ENCODE measurements around the gene KAT8.
"Not testable (repeated sequence)": the region's sequence is repeated elsewhere in the genome, so short reads cannot be mapped to it uniquely, and the experiment has no call there.

The KAT8 gene

DNA sequence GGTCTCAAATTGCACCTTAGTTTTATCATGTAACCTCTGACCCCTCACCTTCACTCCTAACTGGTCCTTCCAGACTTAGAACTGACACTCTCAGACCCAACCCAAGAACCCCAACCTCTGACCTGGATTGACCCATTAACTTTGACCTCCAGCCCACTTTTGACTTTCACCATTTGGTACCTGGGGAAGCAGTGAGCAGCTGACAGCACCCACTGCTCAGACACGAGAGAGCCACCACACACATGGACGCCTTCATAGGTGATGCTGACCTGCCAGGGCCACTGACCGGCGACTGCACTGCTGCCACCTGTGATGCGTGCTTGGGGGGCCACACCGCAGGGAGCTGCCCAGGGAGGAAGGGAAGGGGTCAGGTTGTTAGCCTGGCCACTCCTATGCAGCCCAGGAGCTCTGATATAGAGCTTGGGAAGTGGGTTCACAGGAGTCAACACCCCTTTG, 15.6 kb downstream of the KAT8 start:
- no peak for DNase-seq

DNA sequence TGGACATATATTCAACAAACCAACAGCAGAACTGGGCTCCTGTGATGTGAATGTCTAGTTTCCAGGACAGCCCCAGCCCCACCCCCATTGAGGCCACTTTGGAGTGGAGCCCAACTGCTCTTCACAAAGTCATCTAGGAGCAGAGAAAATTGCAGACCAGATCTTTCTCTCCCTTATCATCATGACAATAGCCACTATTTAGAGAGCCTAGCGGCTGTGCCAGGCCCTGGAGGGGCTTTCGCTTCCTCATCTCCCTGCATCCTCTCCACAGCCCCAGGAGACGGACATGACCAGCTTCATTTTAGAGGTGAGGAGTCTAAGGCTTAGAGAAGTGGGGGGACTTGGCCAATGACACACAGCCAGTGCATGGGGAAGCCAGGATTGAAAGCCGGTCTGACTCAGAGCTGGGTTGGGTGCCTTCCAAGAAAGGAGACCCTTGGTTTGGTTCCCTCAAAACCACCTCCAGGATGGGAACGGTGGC, 16.7 kb downstream of the KAT8 start:
- no peak for DNase-seq

- no peak for DNase-seq
These were observed 17.4 kb downstream of the KAT8 start for GRCh38 chr16:31134625-31135534.

DNA sequence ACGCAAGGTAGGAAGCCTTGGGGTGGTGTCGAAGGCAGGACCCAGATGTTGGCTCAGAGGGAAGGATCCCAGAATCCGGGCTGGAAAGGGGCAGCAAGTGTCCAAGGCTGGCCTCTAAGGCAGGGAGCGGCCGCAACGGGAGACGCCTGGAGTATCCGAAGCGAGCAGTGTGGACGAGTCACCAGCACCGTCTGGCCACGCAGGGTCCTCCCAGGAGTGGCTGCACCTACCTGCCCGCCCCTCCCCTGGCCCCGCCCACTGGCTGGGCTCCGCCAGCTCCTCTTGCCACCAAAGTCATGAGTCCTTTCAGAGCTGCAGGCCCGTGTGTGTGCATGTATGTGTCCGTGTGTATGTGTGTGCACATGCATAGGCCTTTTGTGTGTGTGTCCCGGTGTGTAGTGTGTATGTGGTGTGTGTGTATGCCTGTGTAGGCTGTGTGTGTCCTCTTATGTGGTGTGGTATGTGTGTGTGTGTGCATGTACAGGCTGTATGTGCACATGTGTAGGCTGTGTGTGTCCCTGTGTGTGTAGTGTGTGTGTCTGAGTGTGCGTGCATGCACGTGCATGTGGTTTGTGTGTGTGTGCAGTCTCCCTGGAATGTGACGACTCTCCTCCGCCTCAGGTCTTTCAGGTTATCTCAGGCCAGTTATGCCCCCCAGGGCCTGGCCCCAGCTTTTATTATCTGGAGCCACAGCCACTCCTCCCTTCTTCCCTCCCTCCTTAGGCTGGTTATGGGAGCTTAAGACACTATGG, 18.2 kb downstream of the KAT8 start, which contains the start of gene PRSS8:
Gene PRSS8, minus strand, starts transcription at position 193 of the 752 bp plus-strand sequence. CDS start 229 bp downstream, outside the sequence.
- DNase-seq, result no peak

DNA sequence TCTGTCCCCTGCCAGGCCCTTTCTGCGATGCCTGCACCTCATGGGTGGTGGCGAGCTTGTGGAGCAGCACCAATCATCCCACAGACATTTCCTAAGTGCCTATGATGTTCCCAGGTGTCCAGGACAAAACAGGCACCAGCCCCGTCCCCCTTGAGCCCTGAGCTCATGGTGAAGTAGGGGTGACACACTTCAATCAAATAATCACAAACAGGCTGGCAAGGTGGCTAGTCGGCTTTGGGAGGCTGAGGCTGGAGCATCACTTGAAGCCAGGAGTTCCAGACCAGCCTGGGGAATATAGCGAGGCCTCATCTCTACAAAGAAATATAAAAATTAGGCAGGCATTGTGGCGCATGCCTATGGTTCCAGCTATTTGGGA, 18.8 kb downstream of the KAT8 start:
- DNase-seq, result no peak

DNA sequence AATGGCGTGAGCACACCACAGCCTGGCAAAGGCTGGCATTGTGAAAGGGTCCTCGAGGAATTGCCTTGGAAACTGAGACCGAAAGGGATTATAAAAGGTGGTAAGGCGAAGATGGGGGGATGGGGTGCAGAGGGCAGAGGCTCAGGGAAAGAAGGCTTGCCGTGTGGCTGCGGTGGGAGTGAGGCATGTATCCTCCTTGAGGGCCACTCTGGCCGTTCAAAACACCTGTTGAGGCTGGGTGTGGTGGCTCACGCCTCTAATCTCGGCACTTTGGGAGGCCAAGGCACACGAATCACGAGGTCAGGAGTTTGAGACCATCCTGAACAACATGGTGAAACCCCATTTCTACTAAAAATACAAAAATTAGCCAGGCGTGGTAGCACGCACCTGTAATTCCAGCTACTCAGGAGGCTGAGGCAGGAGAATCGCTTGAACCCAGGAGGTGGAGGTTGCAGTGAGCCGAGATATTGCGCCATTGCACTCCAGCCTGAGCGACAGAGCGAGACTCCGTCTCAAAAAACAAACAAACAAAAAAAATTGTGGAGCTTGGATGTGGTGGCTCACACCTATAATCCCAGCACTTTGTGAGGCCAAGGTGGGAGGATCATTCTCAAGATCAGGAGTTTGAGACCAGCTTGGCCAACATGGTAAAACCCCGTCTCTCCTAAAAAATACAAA, 19.5 kb downstream of the KAT8 start:
- DNase-seq, result not testable (repeated sequence)

DNA sequence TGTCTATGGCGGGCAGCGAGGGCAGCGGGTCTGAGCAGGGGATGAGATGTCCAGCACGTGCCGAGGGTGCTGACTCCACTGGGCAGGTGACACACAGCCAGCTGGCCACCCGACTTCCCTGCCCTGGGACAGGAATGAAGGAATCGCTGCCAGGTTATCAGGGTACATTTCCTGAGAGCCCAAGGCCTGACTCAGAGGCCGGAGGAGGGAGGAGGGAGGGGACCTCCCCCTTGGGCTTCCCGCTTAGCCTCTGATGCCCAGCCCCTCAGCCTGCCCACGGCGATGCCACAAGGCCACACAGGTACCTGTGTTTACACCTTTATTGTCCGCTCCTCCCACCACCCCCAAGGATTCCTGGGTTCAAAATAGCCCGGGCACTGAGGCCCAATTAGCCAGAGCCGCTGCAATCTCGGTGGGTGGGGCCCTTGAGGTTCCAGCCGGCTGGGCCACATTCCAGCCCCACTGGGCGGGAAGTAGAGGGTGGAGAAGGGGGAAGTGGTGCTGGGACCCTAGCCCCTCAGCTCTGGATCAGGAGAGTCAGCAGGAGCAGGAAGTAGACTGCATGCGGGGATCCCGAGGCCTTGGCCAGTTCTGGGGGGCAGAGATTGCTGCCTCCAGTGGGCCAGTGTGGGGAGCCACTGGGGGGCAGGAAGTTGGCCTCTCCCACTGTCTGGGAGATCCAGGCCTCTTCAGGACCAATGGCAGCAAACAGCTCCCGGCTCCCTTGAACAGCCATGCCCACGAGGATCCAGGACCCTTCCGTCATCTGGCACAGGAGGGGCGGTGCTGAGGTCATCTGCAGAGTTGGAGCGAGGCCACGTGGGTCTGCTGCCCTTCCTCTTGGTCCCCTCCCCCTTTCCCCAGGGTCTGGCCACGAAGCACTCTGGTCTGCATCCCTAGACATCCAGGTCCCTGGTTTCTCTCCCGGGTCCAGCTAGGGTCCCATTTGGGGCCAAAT, 21.4 kb downstream of the KAT8 start:
- no peak for DNase-seq

DNA sequence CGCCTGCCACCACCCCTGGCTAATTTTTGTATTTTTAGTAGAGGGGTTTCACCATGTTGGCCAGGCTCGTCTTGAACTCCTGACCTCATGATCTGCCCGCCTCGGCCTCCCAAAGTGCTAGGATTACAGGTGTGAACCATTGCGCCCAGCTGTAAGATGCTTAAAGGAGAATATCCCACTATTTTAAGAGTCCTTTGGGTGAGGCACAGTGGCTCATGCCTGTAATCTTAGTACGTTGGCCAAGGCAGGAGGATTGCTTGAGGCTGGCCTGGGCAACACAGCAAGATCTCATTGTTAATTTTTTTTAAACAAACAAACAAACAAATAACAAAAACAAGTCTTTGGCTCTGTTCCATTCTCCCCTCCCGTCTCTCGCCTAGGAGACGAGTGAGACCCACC, 23.6 kb downstream of the KAT8 start:
- not testable (repeated sequence) for DNase-seq

DNA sequence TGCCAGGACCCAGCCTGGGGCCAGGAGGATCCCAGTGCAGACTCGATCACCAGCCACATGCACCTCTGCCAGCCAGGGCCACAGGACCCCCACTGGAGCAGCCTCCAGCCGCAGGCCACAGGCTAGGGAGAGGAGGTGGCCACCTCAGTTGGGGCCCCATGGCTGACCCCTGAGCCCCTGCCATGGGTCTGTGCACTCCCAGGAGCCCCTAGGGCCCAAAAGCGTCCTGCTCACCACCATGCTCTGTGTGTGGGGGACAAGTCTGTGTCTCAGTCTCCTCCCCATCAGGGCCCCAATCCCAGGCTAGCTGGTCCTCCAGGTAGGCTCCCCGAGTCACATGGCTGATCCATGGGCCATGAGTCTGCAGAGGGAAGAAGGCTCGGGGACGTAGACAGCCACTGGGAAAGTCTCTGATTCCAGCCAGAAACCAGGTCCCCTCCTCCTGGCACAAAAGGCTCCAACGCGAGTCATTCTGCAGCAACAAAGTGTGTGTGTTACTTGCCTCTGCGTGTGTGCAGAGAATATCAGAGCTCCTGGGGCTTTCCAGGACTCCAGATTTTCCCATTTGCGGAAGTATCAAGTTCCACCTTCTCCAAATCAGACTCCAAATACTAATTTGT, 24.1 kb downstream of the KAT8 start:
- no peak for DNase-seq

- DNase-seq, result peak; percentile 93
These were observed 24.9 kb downstream of the KAT8 start for GRCh38 chr16:31142109-31143010.

DNA sequence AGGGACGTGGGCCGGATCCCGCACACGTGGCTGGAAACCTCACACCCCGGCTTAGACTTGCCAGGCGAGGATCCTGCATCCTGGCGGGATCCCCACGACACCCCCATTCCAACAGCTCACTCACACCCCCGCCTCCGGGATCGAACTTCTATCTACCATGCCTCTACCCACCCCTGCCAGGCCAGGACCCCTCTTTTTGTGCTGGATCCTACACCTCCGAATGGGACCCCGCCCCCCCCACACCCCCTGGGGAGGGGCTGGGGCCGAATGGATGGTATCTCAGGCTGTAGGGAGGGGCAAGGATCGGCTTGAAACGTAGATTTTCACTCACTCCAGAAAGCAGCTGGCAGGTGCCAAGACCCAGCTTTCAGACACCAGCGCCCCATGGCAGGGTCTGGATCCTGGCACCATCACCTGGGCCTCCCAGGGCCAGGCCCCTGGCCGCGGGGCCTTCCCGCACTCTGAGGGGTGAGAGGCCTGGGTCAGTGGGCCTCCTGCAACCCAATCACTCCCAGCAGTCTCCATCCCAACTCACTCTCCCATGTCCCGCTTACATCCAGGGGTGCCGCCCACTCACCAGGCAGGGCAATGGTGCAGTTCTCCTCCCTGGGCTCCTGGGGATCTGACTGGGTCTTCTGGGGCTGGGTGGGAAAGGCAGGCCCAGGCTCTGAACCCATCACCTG, 25.7 kb downstream of the KAT8 start:
- DNase-seq, result no peak

DNA sequence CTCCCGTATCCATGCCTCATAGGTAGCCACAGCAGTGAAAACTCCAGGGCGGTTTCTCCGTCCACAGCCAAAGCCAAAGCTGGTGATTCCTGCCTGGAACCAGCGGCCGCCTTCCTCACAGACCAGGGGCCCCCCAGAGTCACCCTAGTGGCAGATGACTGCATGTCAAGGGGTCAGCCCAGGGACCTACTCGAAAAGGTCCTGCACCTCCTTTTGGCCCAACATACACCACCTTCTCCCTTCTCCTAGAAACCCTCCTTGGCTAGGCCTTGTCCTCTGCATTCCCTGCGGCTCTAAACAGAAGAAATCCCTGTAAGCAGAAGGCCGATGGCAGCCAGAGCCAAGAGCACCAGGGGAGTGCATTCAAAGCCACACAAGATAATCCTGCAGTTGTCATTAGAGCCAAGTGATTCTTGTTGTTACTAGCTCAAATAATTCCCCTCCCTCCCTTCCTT, 26.3 kb downstream of the KAT8 start:
- no peak for DNase-seq

GRCh38 chr16:31144418-31144817, 27.0 kb downstream of the KAT8 start:
- DNase-seq, result not testable (repeated sequence)

GRCh38 chr16:31145398-31145990, 28.0 kb downstream of the KAT8 start:
- DNase-seq, result no peak

GRCh38 chr16:31147574-31147973, 30.1 kb downstream of the KAT8 start:
- no peak for DNase-seq

GRCh38 chr16:31148281-31148728, 30.8 kb downstream of the KAT8 start:
- DNase-seq, result no peak

DNA sequence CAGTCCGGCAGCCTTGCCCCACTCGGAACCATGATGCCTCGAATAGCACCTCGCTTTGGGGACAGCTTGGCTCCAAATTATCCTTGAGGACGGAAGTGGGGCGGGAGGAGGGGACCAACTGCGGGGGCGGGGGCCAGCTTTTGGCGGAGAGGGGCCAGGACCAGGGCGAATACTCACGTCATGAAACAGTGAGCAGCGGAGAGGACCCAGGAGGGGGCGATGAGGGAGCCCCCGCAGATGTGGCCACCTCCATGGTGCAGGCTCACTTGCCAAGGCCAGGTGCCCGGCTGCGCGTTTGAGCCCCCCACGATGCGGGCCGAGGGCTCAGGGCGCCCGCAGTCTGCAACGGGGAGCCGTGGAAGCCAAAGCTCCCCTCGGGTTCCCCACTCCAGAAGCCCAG, 31.4 kb downstream of the KAT8 start:
- no peak for DNase-seq

- no peak for DNase-seq
These were observed 31.9 kb downstream of the KAT8 start for GRCh38 chr16:31149332-31149731.

All from activated CD4-positive, alpha-beta T cell treated with anti-CD3 and anti-CD28 coated beads, Interleukin-2, amount 50 U/mL, for 1 hour (primary cell).